Measurements from ENCODE around the gene PCNX3. TPM values are rescaled to one million over a fixed set of nuclear protein-coding genes. Genes with fewer than 3 reads are reported as not detected.

The PCNX3 gene
- total RNA-seq, 1 experiment from 2014 or later = 74.5 TPM

DNA sequence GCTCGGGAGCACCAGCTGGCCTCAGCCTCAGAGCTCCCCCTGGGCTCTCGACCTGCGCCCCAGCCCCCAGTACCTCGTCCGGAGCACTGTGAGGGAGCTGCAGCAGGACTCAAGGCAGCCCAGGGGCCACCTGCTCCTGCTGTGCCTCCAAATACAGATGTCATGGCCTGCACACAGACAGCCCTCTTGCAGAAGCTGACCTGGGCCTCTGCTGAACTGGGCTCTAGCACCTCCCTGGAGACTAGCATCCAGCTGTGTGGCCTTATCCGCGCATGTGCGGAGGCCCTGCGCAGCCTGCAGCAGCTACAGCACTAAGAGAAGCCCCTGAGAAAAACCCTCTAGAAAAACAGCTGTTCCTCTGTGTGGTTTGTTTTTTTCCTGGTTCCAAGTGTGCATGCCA, 44.2 kb upstream of the PCNX3 start:
- Histone ChIP-seq H3K27me3 (ENCODE audit: control insufficient read depth, insufficient read depth, low read length) (no peaks in the 10 kb centered on the region), H3K27ac (ENCODE audit: low read length) (peak overlapping the region; percentile 88), H3K36me3 (ENCODE audit: control insufficient read depth, insufficient read depth, low read length) (no peaks in the 10 kb centered on the region; the same call in 1 of the 2 replicates), H3K4me3 (ENCODE audit: low read depth in 2 of 2, low read length in 2 of 2) (peak overlapping the region; percentile 82 to 93), H3K4me1 (ENCODE audit: control insufficient read depth, insufficient read depth, low read length) (peaks cover 29% of the 10 kb centered on the region), H3K9me3 (ENCODE audit: control insufficient read depth, insufficient read depth, low read depth, low read length) (no peaks in the 10 kb centered on the region)
- intact Hi-C loops (cut with micrococcal nuclease; ENCODE audit: unreplicated experiment) = no loop called here
- in situ Hi-C loops (cut with HindIII; ENCODE audit: low pct_unique_long_range_greater_than_20kb, low sequenced_read_pairs) = no loop called here
- TF ChIP-seq, protein P1, sequence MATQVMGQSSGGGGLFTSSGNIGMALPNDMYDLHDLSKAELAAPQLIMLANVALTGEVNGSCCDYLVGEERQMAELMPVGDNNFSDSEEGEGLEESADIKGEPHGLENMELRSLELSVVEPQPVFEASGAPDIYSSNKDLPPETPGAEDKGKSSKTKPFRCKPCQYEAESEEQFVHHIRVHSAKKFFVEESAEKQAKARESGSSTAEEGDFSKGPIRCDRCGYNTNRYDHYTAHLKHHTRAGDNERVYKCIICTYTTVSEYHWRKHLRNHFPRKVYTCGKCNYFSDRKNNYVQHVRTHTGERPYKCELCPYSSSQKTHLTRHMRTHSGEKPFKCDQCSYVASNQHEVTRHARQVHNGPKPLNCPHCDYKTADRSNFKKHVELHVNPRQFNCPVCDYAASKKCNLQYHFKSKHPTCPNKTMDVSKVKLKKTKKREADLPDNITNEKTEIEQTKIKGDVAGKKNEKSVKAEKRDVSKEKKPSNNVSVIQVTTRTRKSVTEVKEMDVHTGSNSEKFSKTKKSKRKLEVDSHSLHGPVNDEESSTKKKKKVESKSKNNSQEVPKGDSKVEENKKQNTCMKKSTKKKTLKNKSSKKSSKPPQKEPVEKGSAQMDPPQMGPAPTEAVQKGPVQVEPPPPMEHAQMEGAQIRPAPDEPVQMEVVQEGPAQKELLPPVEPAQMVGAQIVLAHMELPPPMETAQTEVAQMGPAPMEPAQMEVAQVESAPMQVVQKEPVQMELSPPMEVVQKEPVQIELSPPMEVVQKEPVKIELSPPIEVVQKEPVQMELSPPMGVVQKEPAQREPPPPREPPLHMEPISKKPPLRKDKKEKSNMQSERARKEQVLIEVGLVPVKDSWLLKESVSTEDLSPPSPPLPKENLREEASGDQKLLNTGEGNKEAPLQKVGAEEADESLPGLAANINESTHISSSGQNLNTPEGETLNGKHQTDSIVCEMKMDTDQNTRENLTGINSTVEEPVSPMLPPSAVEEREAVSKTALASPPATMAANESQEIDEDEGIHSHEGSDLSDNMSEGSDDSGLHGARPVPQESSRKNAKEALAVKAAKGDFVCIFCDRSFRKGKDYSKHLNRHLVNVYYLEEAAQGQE (IDR thresholded peaks at IDR 0.05; ENCODE audit: insufficient read depth in 1 of 2, low read depth in 2 of 2, low read length in 1 of 2) = no peak
- ChIA-PET CTCF (interaction anchor here (0.6 to 2.6 kb wide), 7 partner anchors 12 to 62 kb away, joined by 3 to 18 read pairs (median 7); partner anchors contain the start of genes KCNK7 and PCNX3), POLR2A (interaction anchor here (0.6 kb wide), 1 partner anchor 43 kb away, joined by 5 read pairs; no protein-coding TSS in a partner anchor)
- DNase-seq (ENCODE audit: low read depth, low spot score) (no peak), ATAC-seq (no peak)
- BruUV-seq (replicated peaks) = no TSS peak

DNA sequence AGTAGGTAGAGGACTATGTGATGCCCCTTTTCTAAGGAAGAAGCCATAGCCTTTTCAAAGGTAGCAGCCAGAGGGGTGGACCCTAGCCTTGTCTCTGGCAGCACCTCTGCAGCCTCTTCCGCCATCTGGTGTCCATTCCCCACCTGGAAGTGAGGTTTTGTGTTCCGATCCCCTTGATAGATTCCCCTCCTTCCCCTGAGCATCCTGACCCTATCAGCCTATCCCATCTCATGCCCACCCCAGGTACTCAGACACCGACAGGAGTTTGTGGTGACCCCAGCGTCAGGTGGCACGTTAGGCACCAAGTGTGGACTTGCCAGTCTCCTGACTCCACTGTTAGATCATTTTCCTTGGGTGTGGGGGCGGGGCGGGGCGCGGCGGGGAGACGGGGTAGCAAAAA, 43.6 kb upstream of the PCNX3 start:
- POLR2A ChIA-PET = interaction anchor here (0.6 to 1.5 kb wide), 3 partner anchors 9 to 74 kb away, joined by 5 to 7 read pairs (median 6); partner anchors contain the start of gene MALAT1
- Histone ChIP-seq H3K27ac (ENCODE audit: low read length) (peak overlapping the region; percentile 88), H3K4me1 (ENCODE audit: control insufficient read depth, insufficient read depth, low read length) (peaks cover 33% of the 10 kb centered on the region), H3K27me3 (ENCODE audit: control insufficient read depth, insufficient read depth, low read length) (no peaks in the 10 kb centered on the region), H3K4me3 (ENCODE audit: low read depth in 2 of 2, low read length in 2 of 2) (peak overlapping the region; percentile 82 to 93), H3K36me3 (ENCODE audit: control insufficient read depth, insufficient read depth, low read length) (no peaks in the 10 kb centered on the region; the same call in 1 of the 2 replicates), H3K9me3 (ENCODE audit: control insufficient read depth, insufficient read depth, low read depth, low read length) (no peaks in the 10 kb centered on the region)
- in situ Hi-C loops (cut with HindIII; ENCODE audit: low pct_unique_long_range_greater_than_20kb, low sequenced_read_pairs) = no loop called here
- BruUV-seq (replicated peaks) = no TSS peak
- CTCF ChIA-PET = interaction anchor here (0.6 to 2.6 kb wide), 8 partner anchors 10 to 63 kb away, joined by 3 to 18 read pairs (median 5); partner anchors contain the start of genes KCNK7 and PCNX3
- intact Hi-C loops (cut with micrococcal nuclease; ENCODE audit: unreplicated experiment) = loop anchor here (1.0 kb wide), 1 partner anchor 31 kb away; no protein-coding TSS in a partner anchor
- DNase-seq (ENCODE audit: low read depth, low spot score) = no peak
- TF ChIP-seq, protein P2, sequence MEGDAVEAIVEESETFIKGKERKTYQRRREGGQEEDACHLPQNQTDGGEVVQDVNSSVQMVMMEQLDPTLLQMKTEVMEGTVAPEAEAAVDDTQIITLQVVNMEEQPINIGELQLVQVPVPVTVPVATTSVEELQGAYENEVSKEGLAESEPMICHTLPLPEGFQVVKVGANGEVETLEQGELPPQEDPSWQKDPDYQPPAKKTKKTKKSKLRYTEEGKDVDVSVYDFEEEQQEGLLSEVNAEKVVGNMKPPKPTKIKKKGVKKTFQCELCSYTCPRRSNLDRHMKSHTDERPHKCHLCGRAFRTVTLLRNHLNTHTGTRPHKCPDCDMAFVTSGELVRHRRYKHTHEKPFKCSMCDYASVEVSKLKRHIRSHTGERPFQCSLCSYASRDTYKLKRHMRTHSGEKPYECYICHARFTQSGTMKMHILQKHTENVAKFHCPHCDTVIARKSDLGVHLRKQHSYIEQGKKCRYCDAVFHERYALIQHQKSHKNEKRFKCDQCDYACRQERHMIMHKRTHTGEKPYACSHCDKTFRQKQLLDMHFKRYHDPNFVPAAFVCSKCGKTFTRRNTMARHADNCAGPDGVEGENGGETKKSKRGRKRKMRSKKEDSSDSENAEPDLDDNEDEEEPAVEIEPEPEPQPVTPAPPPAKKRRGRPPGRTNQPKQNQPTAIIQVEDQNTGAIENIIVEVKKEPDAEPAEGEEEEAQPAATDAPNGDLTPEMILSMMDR (IDR thresholded peaks at IDR 0.05) = peak; percentile 85
- TF ChIP-seq TCF7L2 (IDR thresholded peaks at IDR 0.05; ENCODE audit: low read depth, low read length) = no peak
- no peak for ATAC-seq

DNA sequence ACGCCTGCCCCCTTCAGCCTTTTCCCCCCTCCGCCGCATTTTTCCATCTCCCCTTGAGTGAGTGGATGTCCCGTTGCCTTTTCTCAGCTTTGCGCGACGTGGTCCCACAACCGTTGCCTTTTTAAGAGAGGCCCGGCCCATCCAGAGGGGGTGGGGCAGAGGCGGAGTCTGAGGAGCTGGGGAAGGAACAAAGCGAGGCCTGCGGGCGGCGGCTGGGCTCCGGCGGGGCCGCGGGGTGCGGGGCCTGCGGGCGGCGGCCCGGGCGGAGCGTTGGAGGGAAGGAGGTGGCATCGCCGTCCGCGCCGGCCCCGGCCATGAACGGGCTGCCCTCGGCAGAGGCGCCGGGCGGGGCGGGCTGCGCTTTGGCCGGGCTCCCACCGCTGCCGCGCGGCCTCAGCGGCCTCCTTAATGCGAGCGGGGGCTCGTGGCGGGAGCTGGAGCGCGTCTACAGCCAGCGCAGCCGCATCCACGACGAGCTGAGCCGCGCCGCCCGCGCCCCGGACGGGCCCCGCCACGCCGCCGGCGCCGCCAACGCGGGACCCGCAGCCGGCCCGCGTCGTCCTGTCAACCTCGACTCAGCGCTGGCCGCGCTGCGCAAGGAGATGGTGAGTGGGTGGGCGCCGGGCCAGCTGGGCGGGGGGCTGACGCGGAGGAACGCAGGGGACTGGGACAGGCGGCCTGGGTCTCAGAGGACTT, 43.1 kb upstream of the PCNX3 start, which contains the start of gene FAM89B:
FAM89B (plus strand) TSS at position 183 of the 696 bp plus-strand sequence; CDS start at position 315, 132 bp downstream.
- H3K4me1 ChIP-seq (ENCODE audit: control insufficient read depth, insufficient read depth, low read length) = peaks cover 39% of the 10 kb centered on the region
- intact Hi-C loops (cut with micrococcal nuclease; ENCODE audit: unreplicated experiment) = loop anchor here (1.0 kb wide), 1 partner anchor 31 kb away; no protein-coding TSS in a partner anchor
- POLR2A ChIA-PET = interaction anchor here (0.6 to 1.5 kb wide), 2 partner anchors 9 to 74 kb away, joined by 6 to 7 read pairs; partner anchors contain the start of gene MALAT1

More for the DNA sequence above, 43.1 kb upstream of the PCNX3 start, which contains the start of gene FAM89B:
- CTCF ChIA-PET = interaction anchor here (0.6 to 2.6 kb wide), 9 partner anchors 11 to 156 kb away, joined by 3 to 9 read pairs (median 3); partner anchors contain the start of genes KCNK7 and PCNX3
- H3K4me3 ChIP-seq (ENCODE audit: low read depth in 2 of 2, low read length in 2 of 2) = peak within 1 kb of the TSS; percentile 82 to 93
- TF ChIP-seq, protein P1 (IDR thresholded peaks at IDR 0.05; ENCODE audit: insufficient read depth in 1 of 2, low read depth in 2 of 2, low read length in 1 of 2) = no peak
- TF ChIP-seq SIN3A (IDR thresholded peaks at IDR 0.05; ENCODE audit: borderline replicate concordance, insufficient read depth, low read depth, low read length) (peak; percentile 62; the same call in 1 of the 2 replicates), TCF7L2 (IDR thresholded peaks at IDR 0.05; ENCODE audit: low read depth, low read length) (peak; percentile 76), POLR2AphosphoS5 (IDR thresholded peaks at IDR 0.05; ENCODE audit: low read depth, low read length) (peak; percentile 67)
- TF ChIP-seq, protein P2 (IDR thresholded peaks at IDR 0.05) = no peak
- in situ Hi-C loops (cut with HindIII; ENCODE audit: low pct_unique_long_range_greater_than_20kb, low sequenced_read_pairs) = no loop called here
- H3K9me3 ChIP-seq (ENCODE audit: control insufficient read depth, insufficient read depth, low read depth, low read length) = no peaks in the 10 kb centered on the region
- DNase-seq (ENCODE audit: low read depth, low spot score) = no peak
- no peaks in the 10 kb centered on the region; the same call in 1 of the 2 replicates for H3K36me3 ChIP-seq (ENCODE audit: control insufficient read depth, insufficient read depth, low read length)
- no TSS peak for BruUV-seq (replicated peaks)
- H3K27ac ChIP-seq (ENCODE audit: low read length) = peak within 1 kb of the TSS; percentile 88
- ATAC-seq = peak; percentile 33
- H3K27me3 ChIP-seq (ENCODE audit: control insufficient read depth, insufficient read depth, low read length) = no peaks in the 10 kb centered on the region

All from Panc1 (cell line).